Stimulated activated CD8-positive, alpha-beta memory T cell treated with anti-CD3 and anti-CD28 coated beads, Interleukin-2, amount 100 ng/mL, for 1 hour (primary cell): Measurements from ENCODE around the gene ACOXL.
"Not testable (repeated sequence)": the region's sequence is repeated elsewhere in the genome, so short reads cannot be mapped to it uniquely, and the experiment has no call there.

Experiments
- DNase-seq, 2 donors: peaks; one replicate each; pipeline ENCODE4 v3.0.0-alpha.2; 2020; ENCODE audit warnings: low read depth in 2 of 2

The ACOXL gene

GRCh38 chr2:110732422-110733413, at the start of gene ACOXL:
Gene ACOXL, plus strand, starts transcription at chr2:110732573. Its CDS starts 35,817 bp downstream, at chr2:110768390.
- no peak for DNase-seq

DNA sequence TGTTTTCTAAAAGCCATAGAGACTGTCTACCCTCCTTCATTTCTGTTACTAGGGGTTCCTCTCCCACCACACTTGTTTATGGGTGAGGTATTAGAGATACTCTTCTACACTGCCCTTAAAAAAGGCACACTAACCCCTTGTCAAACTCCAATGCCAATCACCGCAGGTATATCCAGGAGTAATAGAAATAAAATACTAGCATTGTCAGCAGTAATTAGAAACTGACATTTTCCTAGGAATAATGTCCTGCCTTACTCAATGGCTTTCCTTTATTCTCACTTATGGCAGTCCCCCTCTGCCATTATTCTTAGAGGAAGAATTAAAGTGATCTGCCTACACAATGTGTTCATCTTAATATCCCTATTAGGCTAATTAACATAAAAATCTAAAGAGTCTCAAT, 49.5 kb upstream of the ACOXL start:
- DNase-seq: no peak

DNA sequence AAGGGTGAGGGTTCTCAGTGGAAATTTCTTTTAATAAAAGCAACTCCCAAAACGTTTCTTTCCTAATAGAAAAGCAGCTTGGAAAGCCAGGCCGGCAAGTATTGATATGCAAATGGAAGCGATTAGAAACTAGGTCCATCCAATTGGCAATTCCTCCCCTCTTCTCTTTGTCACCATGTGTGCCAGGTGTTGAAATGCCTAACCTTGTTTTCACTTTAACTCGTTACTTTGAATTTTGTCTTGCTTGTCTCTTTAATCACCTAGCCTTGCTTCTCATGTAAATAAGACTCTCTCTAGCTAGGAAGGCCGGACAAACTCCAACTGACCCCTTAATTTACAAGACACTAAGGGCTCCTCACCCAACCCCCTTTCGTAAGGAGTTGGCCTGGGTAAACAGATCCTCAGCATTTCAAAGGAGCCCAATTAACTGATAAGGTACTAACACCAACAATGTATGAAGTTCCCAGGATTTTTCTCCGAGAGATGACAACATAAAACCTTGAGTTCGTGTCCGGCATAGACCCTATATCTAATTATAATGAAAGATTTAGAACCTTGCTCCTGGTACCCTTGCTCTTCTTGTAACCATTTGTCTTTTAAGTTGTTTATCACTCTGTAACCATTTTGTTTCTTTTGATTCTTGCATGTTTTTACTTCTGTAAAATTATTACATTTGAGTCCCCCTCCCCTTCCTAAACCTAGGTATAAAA, 44.4 kb upstream of the ACOXL start:
- DNase-seq: not testable (repeated sequence)

DNA sequence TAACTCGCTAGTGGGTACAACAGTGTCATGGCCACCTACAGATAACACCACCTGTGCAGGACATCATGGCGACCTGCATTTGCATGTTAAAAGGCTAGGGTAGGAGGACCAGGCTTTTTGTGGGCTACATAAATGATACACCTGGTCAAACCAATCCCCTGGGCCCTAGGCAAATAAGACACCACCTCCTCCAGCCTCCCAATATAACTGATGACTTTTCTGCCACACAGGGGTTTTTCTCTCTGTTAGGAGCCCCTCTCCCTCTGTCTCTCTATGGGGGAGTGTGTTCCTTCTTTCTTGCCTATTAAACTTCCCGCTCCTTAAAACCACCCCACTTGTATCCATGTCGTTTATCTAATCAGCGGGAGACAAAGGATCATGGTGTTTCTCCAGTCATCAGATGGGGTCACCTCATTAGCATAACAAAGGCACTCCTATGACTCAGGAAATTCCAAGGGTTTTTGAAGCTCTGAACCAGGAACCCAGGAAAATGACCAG, 43.7 kb upstream of the ACOXL start:
- DNase-seq: no peak

DNA sequence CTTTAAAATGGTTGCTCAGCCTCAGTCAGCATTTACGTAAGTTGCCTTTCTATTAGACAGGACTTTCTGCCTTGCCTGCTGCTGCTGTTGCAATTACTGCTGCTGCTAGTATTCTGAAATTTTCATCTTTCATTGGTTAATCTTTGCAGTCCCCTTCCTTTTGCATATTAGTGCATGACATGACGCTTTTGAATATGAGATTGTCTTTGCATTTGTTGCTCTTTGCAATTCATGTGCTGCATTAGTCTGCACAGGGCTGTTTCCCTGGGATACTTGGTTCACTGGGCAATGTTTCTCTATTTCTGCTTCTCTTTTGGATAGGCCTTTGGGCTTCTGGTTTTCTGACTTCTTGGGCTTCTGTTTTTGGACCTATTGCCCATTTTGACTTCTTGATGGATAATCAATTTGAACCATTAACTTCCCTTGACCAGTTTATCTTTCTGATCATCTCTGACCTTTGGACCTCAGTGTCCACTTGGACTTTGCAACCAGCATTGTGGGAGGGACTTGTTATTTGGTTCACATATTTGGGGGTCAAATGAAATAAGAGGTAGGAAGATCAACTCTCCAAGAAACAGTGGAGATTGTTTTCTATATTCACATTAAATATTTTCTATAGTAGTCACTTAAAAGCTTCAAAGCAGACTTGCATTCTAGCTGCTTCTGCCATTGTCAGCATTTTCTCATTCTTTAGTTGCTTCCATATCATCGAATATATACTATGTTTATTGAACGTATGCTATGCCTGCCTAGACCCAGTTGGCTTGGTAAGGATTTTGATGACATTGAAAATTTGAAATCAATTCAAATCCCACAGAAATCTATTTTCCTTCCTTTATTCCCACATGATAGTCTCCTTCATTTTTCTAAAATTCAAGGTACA, 42.0 kb upstream of the ACOXL start:
- DNase-seq: no peak

GRCh38 chr2:110691612-110692258, 40.6 kb upstream of the ACOXL start:
- DNase-seq: no peak

- not testable (repeated sequence) for DNase-seq
These were observed 37.1 kb upstream of the ACOXL start for GRCh38 chr2:110695146-110695898.

GRCh38 chr2:110698253-110698652, 34.1 kb upstream of the ACOXL start:
- not testable (repeated sequence) for DNase-seq

- no peak for DNase-seq
These were observed 29.6 kb upstream of the ACOXL start for GRCh38 chr2:110702514-110703380.

DNA sequence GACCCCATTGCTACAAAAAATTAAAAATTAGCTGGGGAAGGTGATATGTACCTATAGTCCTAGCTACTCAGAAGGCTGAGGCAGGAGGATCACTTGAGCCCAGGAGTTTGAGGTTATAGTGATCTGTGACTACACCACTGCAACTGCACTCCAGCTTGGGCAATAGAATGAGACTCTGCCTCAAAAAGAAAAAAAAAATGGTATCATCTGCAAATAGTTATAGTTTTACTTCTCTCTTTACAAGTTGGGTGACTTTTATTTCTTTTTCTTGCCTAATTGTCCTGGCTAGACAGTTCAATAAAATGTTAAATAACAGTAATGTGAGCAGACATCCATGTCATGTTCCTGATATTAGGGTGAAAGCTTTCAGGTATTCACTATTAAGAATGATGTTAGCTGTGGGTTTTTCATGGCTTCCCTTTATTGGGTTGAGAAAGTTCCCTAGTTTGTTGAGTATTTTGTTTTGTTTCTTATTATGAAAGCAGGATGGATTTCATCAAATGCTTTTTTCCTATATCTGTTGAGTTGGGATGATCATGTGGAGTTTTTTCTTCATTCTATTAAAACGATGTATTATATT, 24.9 kb upstream of the ACOXL start:
- no peak for DNase-seq

- DNase-seq: no peak
These were observed 23.9 kb upstream of the ACOXL start for GRCh38 chr2:110708455-110708854.

- DNase-seq: no peak
These were observed 19.6 kb upstream of the ACOXL start for GRCh38 chr2:110712737-110713136.

DNA sequence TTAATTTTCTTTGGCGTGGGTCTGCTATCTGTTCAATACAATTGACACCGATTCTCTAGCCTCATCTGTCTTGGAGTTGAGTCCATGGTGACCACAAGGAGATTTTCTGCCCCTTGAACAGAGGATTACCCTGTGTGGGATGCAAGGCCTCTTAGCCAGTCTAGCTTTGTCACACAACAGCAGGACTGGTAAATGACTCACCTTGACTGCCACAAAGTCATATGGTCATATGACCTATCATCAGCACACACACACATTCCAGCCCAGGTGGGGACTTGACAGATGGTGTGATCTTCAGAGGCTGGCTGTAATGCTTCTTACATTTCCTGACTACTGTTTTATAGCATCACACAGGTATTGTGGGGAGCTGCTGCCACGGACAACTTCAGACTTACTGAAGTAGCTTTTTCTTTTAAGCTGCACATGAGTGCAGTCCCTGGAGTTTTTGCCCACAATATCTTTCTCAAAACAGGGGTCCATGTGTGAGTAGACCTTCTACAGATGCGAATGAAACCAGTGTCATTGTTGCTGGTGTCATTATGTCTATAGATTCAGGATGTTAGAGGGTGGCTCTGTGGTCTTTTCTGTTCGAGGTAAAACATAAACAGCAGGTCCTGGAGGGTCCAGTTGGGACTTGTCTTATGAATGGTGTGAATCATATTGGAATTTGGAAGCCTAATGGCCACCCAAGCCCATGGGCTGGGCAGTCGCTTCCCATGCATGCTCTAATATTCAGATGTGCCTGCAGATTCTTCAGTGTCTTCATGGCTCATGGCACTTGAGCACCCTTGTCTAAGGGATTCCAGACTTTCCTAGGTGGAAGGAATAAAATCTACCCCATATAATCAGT, 18.6 kb upstream of the ACOXL start:
- no peak for DNase-seq

GRCh38 chr2:110714452-110715224, 17.7 kb upstream of the ACOXL start:
- no peak for DNase-seq

DNA sequence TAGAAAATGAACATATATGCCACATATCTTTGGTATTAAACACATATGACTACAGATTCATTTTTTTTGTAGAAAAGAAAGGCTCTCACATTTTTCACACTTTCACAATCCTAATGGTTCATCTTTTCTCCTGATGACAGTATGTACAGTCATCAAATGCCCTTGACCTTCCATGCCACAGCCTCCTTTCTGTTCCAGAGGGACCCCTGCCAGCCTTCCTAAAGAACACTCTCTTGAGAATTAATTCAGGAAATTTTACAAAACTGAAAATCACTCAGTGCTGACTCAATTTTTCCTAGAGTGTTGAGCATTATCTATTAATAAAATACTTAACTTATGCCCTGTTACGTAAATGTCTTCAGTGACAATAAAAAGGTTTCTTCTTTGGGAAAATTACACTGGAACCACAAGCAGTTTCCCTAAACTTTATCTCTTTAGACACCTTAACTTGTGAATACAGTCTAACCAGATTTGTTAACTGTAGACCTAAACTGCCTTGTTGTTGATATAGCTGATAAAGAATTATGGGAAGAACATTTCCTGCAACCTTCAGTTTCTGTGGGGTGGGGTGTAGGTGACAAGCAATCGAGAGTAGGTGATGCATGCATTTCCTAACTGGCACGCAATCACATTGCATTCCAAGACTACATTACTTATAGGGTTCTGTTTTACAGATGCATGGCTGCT, 15.3 kb upstream of the ACOXL start:
- DNase-seq: no peak

DNA sequence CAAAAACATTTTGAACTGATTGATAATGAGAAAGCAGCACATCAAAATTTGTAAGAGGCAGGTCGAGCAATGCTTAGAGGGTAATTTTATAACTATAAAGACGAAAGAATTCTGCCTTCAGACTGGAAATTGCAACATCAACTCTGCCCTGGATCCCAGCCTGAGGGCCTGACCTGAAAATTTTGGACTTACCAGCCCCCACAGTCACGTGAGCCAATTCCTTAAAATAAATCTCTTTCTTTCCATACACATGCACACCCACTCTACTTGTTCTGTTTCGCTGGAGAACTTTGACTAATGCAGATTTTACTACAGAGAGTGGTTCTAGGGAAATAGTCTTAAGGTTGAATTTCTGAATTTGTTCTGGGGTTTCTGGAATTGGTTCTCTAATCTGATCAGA, 14.6 kb upstream of the ACOXL start:
- DNase-seq: no peak

- no peak for DNase-seq
These were observed 14.0 kb upstream of the ACOXL start for GRCh38 chr2:110718382-110718781.
